Renal cortex interstitium (tissue), 15 donors: Measurements from ENCODE around the gene ZSWIM5. TPM values are rescaled to one million over a fixed set of nuclear protein-coding genes. Genes with fewer than 3 reads are reported as not detected.
A peak's percentile ranks its signal among the peaks of the same experiment; 100 is the strongest.
"Not testable (repeated sequence)": the region's sequence is repeated elsewhere in the genome, so short reads cannot be mapped to it uniquely, and the experiment has no call there.

Experiments
- DNase-seq, 11 donors: peaks; one replicate each; pipeline ENCODE4 v3.0.0-alpha.2; 2013; ENCODE audit warnings: low read depth in 9 of 11, low spot score in 4 of 11; ENCODE audit errors: extremely low read depth in 1 of 11
- long read RNA-seq, 16 experiments: transcript quantifications; one replicate each; lab custom pipeline, GENCODE V29; 2026
- polyA plus RNA-seq, 3 donors: library from polyadenylated mRNA; unstranded; fragments of 120-200 nt; gene quantifications; one replicate each; pipeline ENCODE4 v1.2.1, GENCODE V29; 2013; ENCODE audit not compliant: insufficient read length in 3 of 3

Gene ZSWIM5
- 1 to 10 TPM; 6.5 to 7.1 (median 6.7) TPM for polyA plus RNA-seq
- long read RNA-seq, donor 1: 0 reads
- long read RNA-seq, donor 2, partial matches to known transcripts: 5 of 5 reads
- long read RNA-seq, donor 2, other reads (novel, unspliced or antisense): 0 of 5 reads
- long read RNA-seq, donor 3, full-length matches to known transcripts: 1 of 1 reads
- long read RNA-seq, donor 3, partial matches to known transcripts: 0 of 1 reads
- long read RNA-seq, donor 3, other reads (novel, unspliced or antisense): 0 of 1 reads
- long read RNA-seq, donor 4, full-length matches to known transcripts: 1 of 1 reads
- long read RNA-seq, donor 4, partial matches to known transcripts: 0 of 1 reads
- long read RNA-seq, donor 4, other reads (novel, unspliced or antisense): 0 of 1 reads
- long read RNA-seq, donor 5: 0 reads
- long read RNA-seq, donor 6, full-length matches to known transcripts: 1 of 1 reads
- long read RNA-seq, donor 6, partial matches to known transcripts: 0 of 1 reads
- long read RNA-seq, donor 6, other reads (novel, unspliced or antisense): 0 of 1 reads
- long read RNA-seq, donor 7: 0 reads
- long read RNA-seq, donor 8: 0 reads
- long read RNA-seq, donor 9: 0 reads
- long read RNA-seq, donor 10: 0 reads
- long read RNA-seq, donor 11, full-length matches to known transcripts: 1 of 1 reads
- long read RNA-seq, donor 11, partial matches to known transcripts: 0 of 1 reads
- long read RNA-seq, donor 11, other reads (novel, unspliced or antisense): 0 of 1 reads
- long read RNA-seq, donor 12: 0 reads
- long read RNA-seq, donor 13: 0 reads
- long read RNA-seq, donor 14: 0 reads
- long read RNA-seq, donor 15: 0 reads
- long read RNA-seq, donor 16, full-length matches to known transcripts: 2 of 9 reads
- long read RNA-seq, donor 16, partial matches to known transcripts: 7 of 9 reads
- long read RNA-seq, donor 16, other reads (novel, unspliced or antisense): 0 of 9 reads

DNA sequence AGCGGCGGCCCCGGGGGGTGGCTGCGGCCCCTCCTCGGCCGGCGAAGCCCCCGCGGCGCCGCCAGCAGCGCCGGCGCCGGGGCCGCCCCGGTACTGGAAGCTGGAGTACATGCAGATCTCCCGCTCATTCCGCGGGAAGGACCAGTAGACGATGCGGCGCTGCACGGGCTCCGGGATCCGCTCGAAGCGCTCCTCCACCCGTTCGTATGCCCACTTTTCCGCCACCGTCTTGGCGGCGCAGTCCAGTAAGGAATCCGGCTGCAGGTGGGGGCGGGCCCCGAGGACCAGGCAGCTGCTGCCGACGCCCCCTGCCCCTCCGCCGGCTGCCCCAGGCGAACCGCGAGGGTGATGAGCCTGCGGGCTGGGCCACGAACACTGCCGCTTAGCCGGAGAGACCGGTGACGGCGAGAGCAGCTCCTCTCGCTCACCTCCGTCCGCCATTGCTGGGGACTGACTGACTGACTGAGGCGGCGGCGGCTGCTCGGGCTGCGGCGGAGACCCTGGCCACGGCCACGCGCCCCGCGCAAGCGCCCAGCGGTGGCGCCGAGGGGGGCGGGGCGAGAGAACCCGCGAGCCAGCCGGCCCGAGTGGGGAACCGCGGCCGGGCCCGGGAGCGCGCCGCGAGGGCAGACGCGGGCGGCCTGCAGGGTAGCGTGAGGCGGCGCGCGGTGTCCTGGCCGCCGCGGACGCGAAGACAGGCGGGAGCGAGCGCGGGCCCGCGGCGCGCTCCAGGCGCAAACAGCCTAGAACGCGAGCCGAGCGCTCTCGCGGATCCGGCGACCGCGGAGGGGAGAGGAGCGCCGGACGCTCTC, at the start of gene ZSWIM5:
ZSWIM5 (minus strand) TSS at position 696 of the 812 bp plus-strand sequence; CDS start at position 441, 255 bp downstream.
- peak in 10 of 11 donors; percentile 53 to 72 (median 64) for DNase-seq

- no peak for DNase-seq
Observed at GRCh38 chr1:45254490-45254889, 48.1 kb upstream of the ZSWIM5 start.

GRCh38 chr1:45250544-45250943, 44.1 kb upstream of the ZSWIM5 start:
- no peak for DNase-seq

GRCh38 chr1:45248004-45248403, 41.6 kb upstream of the ZSWIM5 start:
- not testable (repeated sequence) for DNase-seq

DNA sequence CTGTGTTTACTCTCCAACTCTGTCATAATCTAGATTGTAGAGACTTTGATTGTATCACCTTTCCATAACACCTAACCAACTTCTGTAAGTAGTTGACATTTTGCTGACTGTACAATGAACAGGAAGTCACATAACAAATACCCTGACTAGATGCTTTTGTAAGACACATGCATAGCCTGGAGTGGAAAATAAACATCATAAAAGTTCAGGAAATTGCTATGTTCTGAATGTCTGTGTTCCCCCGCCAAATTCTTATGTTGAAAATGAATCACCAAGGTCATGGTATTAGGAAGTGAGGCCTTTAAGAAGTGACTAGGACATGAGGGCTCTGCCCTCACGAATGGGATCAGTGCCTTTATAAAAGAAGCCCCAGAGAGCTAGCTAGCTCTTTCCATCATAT, 40.4 kb upstream of the ZSWIM5 start:
- no peak for DNase-seq

GRCh38 chr1:45246359-45246758, 40.0 kb upstream of the ZSWIM5 start:
- not testable (repeated sequence) for DNase-seq

DNA sequence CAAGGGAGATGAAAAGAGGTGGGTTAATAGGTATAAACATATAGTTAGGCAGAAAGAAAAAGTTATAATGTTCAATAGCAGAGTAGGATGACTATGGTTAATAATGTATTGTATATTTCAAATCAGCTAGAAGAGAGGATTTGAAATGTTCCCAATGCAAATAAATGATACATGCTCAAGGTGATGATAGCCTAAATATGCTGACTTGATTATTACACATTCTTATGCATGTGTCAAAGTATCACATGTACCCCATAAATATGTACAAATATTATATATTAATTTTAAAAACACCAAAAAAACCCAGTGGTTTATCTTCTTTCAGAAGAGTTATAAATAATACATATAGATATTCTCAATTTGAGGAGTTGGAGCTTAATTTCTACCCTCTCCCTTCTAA, 38.3 kb upstream of the ZSWIM5 start:
- no peak for DNase-seq

- DNase-seq: no peak
Observed at GRCh38 chr1:45243476-45244343, 37.3 kb upstream of the ZSWIM5 start.

DNA sequence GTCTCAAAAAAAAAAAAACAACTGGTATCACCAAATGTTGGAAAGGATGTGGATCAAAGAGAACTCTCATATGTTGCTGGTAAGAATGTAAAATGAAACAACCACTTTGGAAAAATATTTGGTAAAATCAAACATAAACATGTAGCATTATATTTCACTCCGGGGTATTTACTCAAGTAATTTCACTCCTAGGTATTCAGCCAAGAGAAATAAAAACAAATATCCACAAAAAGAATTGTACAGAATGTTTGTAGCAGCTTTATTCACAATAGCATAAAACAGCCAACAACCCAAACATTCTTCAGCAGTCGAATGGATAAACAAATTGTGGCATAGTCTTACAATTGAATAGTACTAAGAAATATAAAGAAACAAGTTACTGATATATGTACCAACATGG, 32.4 kb upstream of the ZSWIM5 start:
- no peak for DNase-seq

- DNase-seq: no peak
Observed at GRCh38 chr1:45236136-45236535, 29.7 kb upstream of the ZSWIM5 start.

DNA sequence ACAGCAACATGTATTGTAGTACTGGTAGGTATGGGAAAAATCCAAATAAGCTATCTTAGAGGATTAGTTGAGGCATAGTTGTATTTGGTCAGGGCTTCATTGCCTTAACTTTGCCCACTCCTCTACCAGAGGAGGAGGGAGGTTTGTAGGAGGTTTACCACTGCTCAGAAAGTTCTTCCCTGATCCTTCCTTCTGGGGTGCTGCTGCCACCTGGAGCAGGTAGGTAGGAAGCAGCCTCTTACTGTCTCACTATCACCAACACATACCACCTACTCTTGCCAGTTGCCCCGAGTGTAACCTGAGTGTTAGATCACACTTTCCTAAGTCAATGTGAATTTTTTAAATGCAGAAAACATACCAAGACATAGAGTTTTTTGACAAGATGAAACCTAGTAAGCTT, 24.1 kb upstream of the ZSWIM5 start:
- no peak for DNase-seq

DNA sequence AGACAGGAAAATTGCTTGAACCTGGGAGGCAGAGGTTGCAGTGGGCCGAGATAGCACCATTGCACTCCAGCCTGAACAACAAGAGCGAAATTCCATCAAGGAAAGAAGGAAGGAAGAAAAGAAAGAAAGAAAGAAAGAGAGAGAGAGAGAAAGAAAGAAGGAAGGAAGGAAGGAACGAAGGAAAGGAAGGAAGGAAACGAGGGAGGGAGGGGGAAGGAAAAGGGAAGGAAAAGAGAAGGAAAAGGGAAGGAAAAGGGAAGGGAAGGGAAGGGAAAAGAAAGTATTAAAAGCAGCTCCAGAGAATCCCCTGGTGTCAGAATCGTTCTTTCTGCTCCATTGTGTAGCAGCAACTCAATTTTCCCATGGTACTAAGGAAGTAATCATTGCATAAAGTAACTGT, 19.2 kb upstream of the ZSWIM5 start:
- DNase-seq: no peak

GRCh38 chr1:45223710-45224109, 17.3 kb upstream of the ZSWIM5 start:
- DNase-seq: not testable (repeated sequence)

- DNase-seq: no peak
Observed at GRCh38 chr1:45221716-45222115, 15.3 kb upstream of the ZSWIM5 start.

- DNase-seq: no peak
Observed at GRCh38 chr1:45216861-45217260, 10.5 kb upstream of the ZSWIM5 start.

DNA sequence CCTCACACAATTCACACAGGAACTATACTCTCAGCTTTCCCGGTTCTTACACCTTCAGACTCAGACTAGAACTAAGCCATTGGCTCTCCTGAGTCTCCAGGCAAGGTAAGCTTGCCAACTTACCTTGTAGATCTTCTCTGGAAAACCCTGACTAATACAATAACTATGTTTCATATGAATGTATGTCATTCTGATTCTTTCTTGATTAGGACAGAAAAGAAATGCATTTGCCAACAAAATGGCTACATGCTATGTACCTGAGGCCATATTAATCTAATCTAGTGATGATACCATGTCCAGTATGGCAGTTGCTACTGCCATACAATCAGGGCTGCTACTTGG, 9.8 kb upstream of the ZSWIM5 start:
- no peak for DNase-seq

DNA sequence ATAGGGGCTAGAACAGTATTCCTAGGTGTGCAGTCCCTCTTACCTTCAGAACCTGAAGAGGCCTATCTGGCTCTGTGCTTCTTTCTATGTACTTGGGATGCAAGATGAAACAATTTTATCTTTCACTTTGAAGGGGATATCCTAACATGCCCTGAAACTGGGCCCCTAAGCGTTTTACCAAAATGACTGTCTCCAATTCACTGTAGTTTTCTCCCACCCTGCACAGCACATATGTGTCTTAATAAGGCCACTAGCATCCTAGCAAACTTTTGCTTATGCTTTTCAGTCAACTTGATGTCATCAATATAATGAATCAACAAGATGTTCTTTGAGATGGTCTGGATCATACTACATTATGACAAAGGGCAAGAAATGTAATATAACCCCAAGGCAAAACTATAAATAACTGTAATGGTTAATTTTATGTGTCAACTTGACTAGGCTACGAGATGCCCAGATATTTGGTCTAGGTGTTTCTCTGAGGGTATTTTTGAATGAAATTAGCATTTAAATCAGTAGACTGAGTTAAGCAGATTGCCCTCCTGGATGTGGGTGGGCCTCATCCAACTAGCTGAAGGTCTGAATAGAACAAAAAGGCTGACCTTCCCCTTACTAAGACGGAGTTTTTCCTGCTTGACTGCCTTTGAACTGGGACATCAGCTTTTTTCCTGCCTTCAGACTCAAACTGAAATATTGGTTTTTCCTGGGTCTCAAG, 9.2 kb upstream of the ZSWIM5 start:
- no peak for DNase-seq

DNA sequence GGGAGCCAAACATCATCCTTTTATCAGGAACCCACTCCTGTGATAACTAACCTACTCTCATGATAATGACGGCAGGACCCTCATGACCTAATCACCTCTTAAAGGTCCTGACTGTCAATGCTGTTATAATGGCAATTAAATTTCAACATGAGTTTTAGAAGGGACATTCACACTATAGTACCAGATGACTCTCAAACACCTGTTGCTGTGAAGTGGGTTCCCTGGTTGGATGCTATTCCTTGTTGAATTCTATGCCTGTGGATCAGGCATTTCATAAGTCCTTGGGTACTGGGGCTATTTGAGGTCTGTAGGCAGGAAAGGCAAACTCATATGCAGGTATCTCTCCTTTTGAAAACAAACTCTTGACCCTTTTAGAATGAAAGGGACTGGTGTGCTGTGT, 7.5 kb upstream of the ZSWIM5 start:
- DNase-seq: no peak
